ENCODE results near the gene SLC12A9.

Gene SLC12A9

GRCh38 chr7:100895701-100895955 lies 43.1 kb downstream of the SLC12A9 start, which contains the start of gene ACHE:
ACHE (minus strand) TSS chr7:100895888; CDS start chr7:100894232, 1,656 bp downstream.
- TF ChIP-seq CTCF (IDR thresholded peaks at IDR 0.05; ENCODE audit: borderline replicate concordance, control extremely low read depth, extremely low read depth, insufficient read depth, missing control alignments), result no peak
- in situ Hi-C loops (cut with MboI; ENCODE audit: low sequenced_read_pairs, unreplicated experiment), result no loop called here
- DNase-seq (ENCODE audit: low spot score), result peak; percentile 59

GRCh38 chr7:100895956-100896731 lies 43.6 kb downstream of the SLC12A9 start:
- in situ Hi-C loops (cut with MboI; ENCODE audit: low sequenced_read_pairs, unreplicated experiment), result no loop called here
- peak; percentile 68 for DNase-seq (ENCODE audit: low spot score)
- TF ChIP-seq CTCF (IDR thresholded peaks at IDR 0.05; ENCODE audit: borderline replicate concordance, control extremely low read depth, extremely low read depth, insufficient read depth, missing control alignments), result no peak

GRCh38 chr7:100896732-100897608 lies 44.5 kb downstream of the SLC12A9 start:
- in situ Hi-C loops (cut with MboI; ENCODE audit: low sequenced_read_pairs, unreplicated experiment), result no loop called here
- DNase-seq (ENCODE audit: low spot score), result peak; percentile 78
- peak; percentile 87 for TF ChIP-seq CTCF (IDR thresholded peaks at IDR 0.05; ENCODE audit: borderline replicate concordance, control extremely low read depth, extremely low read depth, insufficient read depth, missing control alignments)

- in situ Hi-C loops (cut with MboI; ENCODE audit: low sequenced_read_pairs, unreplicated experiment), result no loop called here
- no peak for TF ChIP-seq CTCF (IDR thresholded peaks at IDR 0.05; ENCODE audit: borderline replicate concordance, control extremely low read depth, extremely low read depth, insufficient read depth, missing control alignments)
- no peak for DNase-seq (ENCODE audit: low spot score)
These were observed 45.4 kb downstream of the SLC12A9 start for GRCh38 chr7:100897772-100898454.

GRCh38 chr7:100899432-100899831 lies 46.9 kb downstream of the SLC12A9 start:
- DNase-seq (ENCODE audit: low spot score), result no peak
- in situ Hi-C loops (cut with MboI; ENCODE audit: low sequenced_read_pairs, unreplicated experiment), result no loop called here
- no peak for TF ChIP-seq CTCF (IDR thresholded peaks at IDR 0.05; ENCODE audit: borderline replicate concordance, control extremely low read depth, extremely low read depth, insufficient read depth, missing control alignments)

GRCh38 chr7:100900978-100901377 lies 48.5 kb downstream of the SLC12A9 start:
- no peak for DNase-seq (ENCODE audit: low spot score)
- in situ Hi-C loops (cut with MboI; ENCODE audit: low sequenced_read_pairs, unreplicated experiment), result loop anchor here (10.0 kb wide), 1 partner anchor 54 kb away; no protein-coding TSS in a partner anchor

More at GRCh38 chr7:100900978-100901377, 48.5 kb downstream of the SLC12A9 start:
- no peak for TF ChIP-seq CTCF (IDR thresholded peaks at IDR 0.05; ENCODE audit: borderline replicate concordance, control extremely low read depth, extremely low read depth, insufficient read depth, missing control alignments)

Data from GM13976 (cell line).